Adrenal gland (tissue), 5 donors: Measurements from ENCODE around the gene MCOLN2.

ENCODE experiments used
- CTCF ChIP-seq, 6 experiments: fragments of 450-650 bp in 4 of 6; fragments of 200-600 bp in 2 of 6; sonication (generic) in 1 of 6; IDR thresholded peaks; 1 replicate in 5 of 6; 2 replicates in 1 of 6; pipeline versions ENCODE4 v1.5.1 to v1.8.0; 2016 to 2021; ENCODE audit warnings: antibody characterized with exemption in 6 of 6, mild to moderate bottlenecking in 2 of 6, moderate library complexity in 1 of 6
- POLR2A ChIP-seq, 2 donors: fragments of 450-650 bp; IDR thresholded peaks; one replicate each; pipeline ENCODE4 v1.6.1; 2017; ENCODE audit warnings: antibody characterized with exemption in 2 of 2, mild to moderate bottlenecking in 2 of 2, moderate library complexity in 1 of 2
- donor health status: DM: no; HTN: no; CAD: no.

GRCh38 chr1:84960371-84960770 is 36.5 kb downstream of the MCOLN2 start:
- TF ChIP-seq POLR2A (IDR thresholded peaks at IDR 0.05) (no peak), CTCF (IDR thresholded peaks at IDR 0.05) (no peak)
